Measurements from ENCODE around the gene OTOA. TPM values are rescaled to one million over a fixed set of nuclear protein-coding genes. Genes with fewer than 3 reads are reported as not detected.
A peak's percentile ranks its signal among the peaks of the same experiment; 100 is the strongest.

Gene OTOA
- total and polyA plus RNA-seq, 9 donors, result 0.05 to 0.18 (median 0.09) TPM; not detected in 1

DNA sequence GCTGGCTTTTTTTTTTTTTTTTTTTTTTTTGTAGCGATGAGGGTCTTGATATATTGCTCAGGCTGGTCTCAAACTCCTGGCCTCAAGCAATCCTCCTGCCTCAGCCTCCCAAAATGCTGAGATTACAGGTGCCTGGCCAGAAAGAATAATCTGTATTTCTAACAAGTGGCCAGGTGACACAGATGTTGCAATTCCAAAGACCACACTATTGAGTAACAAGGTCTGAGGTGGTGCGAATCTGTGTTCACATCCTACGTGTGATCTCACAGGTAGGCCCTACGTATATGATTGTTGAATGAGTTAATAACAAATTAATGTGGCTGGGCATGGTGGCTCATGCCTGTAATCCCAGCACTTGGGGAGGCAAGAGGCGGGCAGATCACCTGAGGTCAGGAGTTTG lies 33.3 kb downstream of the OTOA start:
- DNase-seq, result no peak
- no peaks in the 10 kb centered on the region for H3K9me3 ChIP-seq (replicated peaks; ENCODE audit: control insufficient read depth, low read depth, low read length)
- no peak overlapping the region for H3K27ac ChIP-seq (ENCODE audit: low read length)
- no peak overlapping the region for H3K4me3 ChIP-seq (ENCODE audit: low read length)
- 100% methylated on average over 2 of the region's 5 CpGs for WGBS (ENCODE audit: insufficient coverage)
- no peaks in the 10 kb centered on the region for H3K27me3 ChIP-seq (ENCODE audit: control insufficient read depth, insufficient read depth, low read length)
- H3K36me3 ChIP-seq (ENCODE audit: control insufficient read depth, insufficient read depth, low read length), result no peaks in the 10 kb centered on the region
- H3K4me1 ChIP-seq (ENCODE audit: control insufficient read depth, insufficient read depth, low read length), result no peaks in the 10 kb centered on the region

- 52% methylated on average over 2 of the region's 9 CpGs for WGBS (ENCODE audit: insufficient coverage)
Observed at GRCh38 chr16:21698169-21699032, 34.6 kb downstream of the OTOA start.

DNA sequence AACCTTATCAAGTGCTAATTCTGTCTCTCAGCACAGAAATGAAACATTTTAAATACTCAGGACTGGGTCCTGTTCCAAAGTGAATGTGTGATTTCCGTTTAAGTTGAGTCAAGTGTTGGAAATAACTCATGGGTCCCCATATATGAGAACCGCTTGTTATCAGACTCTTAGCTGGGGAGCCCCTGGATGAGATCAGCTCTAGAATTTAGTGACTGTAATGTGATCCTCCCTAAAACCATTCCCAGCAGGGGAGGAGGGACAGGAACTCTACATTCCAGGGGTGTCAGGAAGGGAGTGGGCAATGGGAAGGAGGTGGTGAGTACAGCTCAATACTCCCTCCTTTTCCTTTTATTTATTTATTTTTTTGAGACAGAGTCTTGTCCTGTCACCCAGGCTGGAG lies 37.5 kb downstream of the OTOA start:
- DNase-seq, result no peak
- H3K4me1 ChIP-seq (ENCODE audit: control insufficient read depth, insufficient read depth, low read length), result no peaks in the 10 kb centered on the region
- H3K27ac ChIP-seq (ENCODE audit: low read length), result no peak overlapping the region
- no CpG with 5 or more reads among the region's 2 CpGs for WGBS (ENCODE audit: insufficient coverage)
- no peaks in the 10 kb centered on the region for H3K9me3 ChIP-seq (replicated peaks; ENCODE audit: control insufficient read depth, low read depth, low read length)
- no peaks in the 10 kb centered on the region for H3K36me3 ChIP-seq (ENCODE audit: control insufficient read depth, insufficient read depth, low read length)
- H3K4me3 ChIP-seq (ENCODE audit: low read length), result no peak overlapping the region
- no peaks in the 10 kb centered on the region for H3K27me3 ChIP-seq (ENCODE audit: control insufficient read depth, insufficient read depth, low read length)

More at GRCh38 chr16:21698169-21699032, 34.6 kb downstream of the OTOA start:
- DNase-seq, result no peak
- Histone ChIP-seq H3K4me1 (ENCODE audit: control insufficient read depth, insufficient read depth, low read length) (no peaks in the 10 kb centered on the region), H3K36me3 (ENCODE audit: control insufficient read depth, insufficient read depth, low read length) (no peaks in the 10 kb centered on the region), H3K9me3 (replicated peaks; ENCODE audit: control insufficient read depth, low read depth, low read length) (no peaks in the 10 kb centered on the region), H3K27ac (ENCODE audit: low read length) (no peak overlapping the region), H3K27me3 (ENCODE audit: control insufficient read depth, insufficient read depth, low read length) (no peaks in the 10 kb centered on the region), H3K4me3 (ENCODE audit: low read length) (no peak overlapping the region)

GRCh38 chr16:21702276-21702675 lies 38.5 kb downstream of the OTOA start:
- Histone ChIP-seq H3K27ac (ENCODE audit: low read length) (no peak overlapping the region), H3K27me3 (ENCODE audit: control insufficient read depth, insufficient read depth, low read length) (no peaks in the 10 kb centered on the region), H3K4me3 (ENCODE audit: low read length) (no peak overlapping the region), H3K36me3 (ENCODE audit: control insufficient read depth, insufficient read depth, low read length) (no peaks in the 10 kb centered on the region), H3K4me1 (ENCODE audit: control insufficient read depth, insufficient read depth, low read length) (no peaks in the 10 kb centered on the region), H3K9me3 (replicated peaks; ENCODE audit: control insufficient read depth, low read depth, low read length) (no peaks in the 10 kb centered on the region)
- WGBS (ENCODE audit: insufficient coverage), result no CpG with 5 or more reads among the region's 3 CpGs
- no peak for DNase-seq

DNA sequence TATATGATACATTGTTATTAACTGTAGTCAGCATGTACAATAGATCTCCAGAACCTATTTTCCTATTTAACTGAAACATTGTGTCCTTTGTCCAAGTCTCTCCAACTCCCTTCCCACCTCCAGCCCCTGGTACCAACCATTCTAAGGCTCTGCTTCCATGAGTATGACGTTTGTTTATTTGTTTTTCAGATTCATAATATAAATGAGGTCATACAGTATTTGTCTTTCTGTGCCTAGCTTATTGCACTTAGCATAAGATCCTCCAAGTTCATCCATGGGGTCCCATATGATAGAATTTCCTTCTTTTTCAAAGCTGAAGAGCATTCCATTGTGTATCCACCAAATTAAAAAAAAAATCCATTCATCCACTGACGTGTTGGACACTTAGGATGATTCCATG lies 39.4 kb downstream of the OTOA start:
- H3K27ac ChIP-seq (ENCODE audit: low read length), result no peak overlapping the region
- no peak for DNase-seq
- no peaks in the 10 kb centered on the region for H3K36me3 ChIP-seq (ENCODE audit: control insufficient read depth, insufficient read depth, low read length)
- no peaks in the 10 kb centered on the region for H3K4me1 ChIP-seq (ENCODE audit: control insufficient read depth, insufficient read depth, low read length)
- no peaks in the 10 kb centered on the region for H3K27me3 ChIP-seq (ENCODE audit: control insufficient read depth, insufficient read depth, low read length)
- no CpG with 5 or more reads among the region's 2 CpGs for WGBS (ENCODE audit: insufficient coverage)
- H3K9me3 ChIP-seq (replicated peaks; ENCODE audit: control insufficient read depth, low read depth, low read length), result no peaks in the 10 kb centered on the region
- H3K4me3 ChIP-seq (ENCODE audit: low read length), result no peak overlapping the region

GRCh38 chr16:21703589-21704174 lies 39.9 kb downstream of the OTOA start:
- H3K36me3 ChIP-seq (ENCODE audit: control insufficient read depth, insufficient read depth, low read length), result no peaks in the 10 kb centered on the region
- DNase-seq, result no peak
- no peak overlapping the region for H3K4me3 ChIP-seq (ENCODE audit: low read length)
- no peaks in the 10 kb centered on the region for H3K4me1 ChIP-seq (ENCODE audit: control insufficient read depth, insufficient read depth, low read length)
- WGBS (ENCODE audit: insufficient coverage), result 86% methylated on average over 1 of the region's 5 CpGs
- no peaks in the 10 kb centered on the region for H3K9me3 ChIP-seq (replicated peaks; ENCODE audit: control insufficient read depth, low read depth, low read length)
- no peak overlapping the region for H3K27ac ChIP-seq (ENCODE audit: low read length)
- H3K27me3 ChIP-seq (ENCODE audit: control insufficient read depth, insufficient read depth, low read length), result no peaks in the 10 kb centered on the region

GRCh38 chr16:21704266-21704665 lies 40.5 kb downstream of the OTOA start:
- Histone ChIP-seq H3K9me3 (replicated peaks; ENCODE audit: control insufficient read depth, low read depth, low read length) (no peaks in the 10 kb centered on the region), H3K4me3 (ENCODE audit: low read length) (no peak overlapping the region), H3K27ac (ENCODE audit: low read length) (no peak overlapping the region), H3K4me1 (ENCODE audit: control insufficient read depth, insufficient read depth, low read length) (no peaks in the 10 kb centered on the region), H3K27me3 (ENCODE audit: control insufficient read depth, insufficient read depth, low read length) (no peaks in the 10 kb centered on the region), H3K36me3 (ENCODE audit: control insufficient read depth, insufficient read depth, low read length) (no peaks in the 10 kb centered on the region)
- WGBS (ENCODE audit: insufficient coverage), result 95% methylated on average over 2 of the region's 5 CpGs
- DNase-seq, result no peak

DNA sequence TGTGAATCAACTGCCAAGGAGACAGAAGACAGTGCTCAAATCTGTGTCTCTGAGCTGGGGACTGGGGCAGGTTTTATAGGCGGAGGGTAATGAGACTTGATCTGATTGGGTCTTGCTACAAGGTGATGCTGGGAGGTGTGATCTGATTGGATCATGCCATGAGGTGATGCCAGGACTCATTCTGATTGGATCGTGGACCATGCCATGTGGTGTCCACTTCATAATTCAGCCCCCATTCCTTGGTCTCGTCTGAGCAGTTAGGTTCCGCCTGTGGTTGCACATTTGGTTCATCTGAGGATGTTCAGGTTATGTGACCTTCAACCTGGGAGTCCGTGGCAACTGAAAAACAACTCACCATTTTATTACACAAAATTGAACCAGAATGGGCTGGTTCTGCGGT lies 41.0 kb downstream of the OTOA start:
- H3K4me3 ChIP-seq (ENCODE audit: low read length), result no peak overlapping the region
- DNase-seq, result no peak
- no peaks in the 10 kb centered on the region for H3K27me3 ChIP-seq (ENCODE audit: control insufficient read depth, insufficient read depth, low read length)
- no peaks in the 10 kb centered on the region for H3K4me1 ChIP-seq (ENCODE audit: control insufficient read depth, insufficient read depth, low read length)
- no peaks in the 10 kb centered on the region for H3K36me3 ChIP-seq (ENCODE audit: control insufficient read depth, insufficient read depth, low read length)
- no peaks in the 10 kb centered on the region for H3K9me3 ChIP-seq (replicated peaks; ENCODE audit: control insufficient read depth, low read depth, low read length)
- 94% methylated on average over 2 of the region's 6 CpGs for WGBS (ENCODE audit: insufficient coverage)
- H3K27ac ChIP-seq (ENCODE audit: low read length), result no peak overlapping the region

GRCh38 chr16:21708533-21709115 lies 44.9 kb downstream of the OTOA start:
- Histone ChIP-seq H3K27me3 (ENCODE audit: control insufficient read depth, insufficient read depth, low read length) (no peaks in the 10 kb centered on the region), H3K27ac (ENCODE audit: low read length) (no peak overlapping the region), H3K9me3 (replicated peaks; ENCODE audit: control insufficient read depth, low read depth, low read length) (no peaks in the 10 kb centered on the region), H3K4me3 (ENCODE audit: low read length) (no peak overlapping the region), H3K36me3 (ENCODE audit: control insufficient read depth, insufficient read depth, low read length) (no peaks in the 10 kb centered on the region), H3K4me1 (ENCODE audit: control insufficient read depth, insufficient read depth, low read length) (no peaks in the 10 kb centered on the region)
- 0% methylated on average over 3 of the region's 10 CpGs for WGBS (ENCODE audit: insufficient coverage)
- peak; percentile 71 for DNase-seq

DNA sequence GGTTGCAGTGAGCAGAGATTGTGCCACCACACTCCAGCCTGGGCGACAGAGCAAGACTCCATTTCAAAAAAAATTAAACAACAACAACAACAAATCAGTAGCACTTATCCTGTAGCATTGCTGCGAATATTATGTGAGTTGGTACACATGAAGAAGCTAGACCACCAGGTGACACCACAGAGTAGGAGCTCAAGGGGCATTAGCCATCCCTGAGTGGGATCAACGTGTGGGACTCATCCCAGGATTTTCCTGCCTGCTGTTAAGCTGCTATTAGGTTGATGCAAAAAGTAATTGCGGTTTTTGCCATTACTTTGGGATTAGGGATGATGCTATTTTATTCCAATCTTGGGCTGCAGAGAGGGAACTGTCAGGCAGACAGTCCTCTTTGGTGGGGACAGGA lies 47.2 kb downstream of the OTOA start:
- Histone ChIP-seq H3K4me3 (ENCODE audit: low read length) (no peak overlapping the region), H3K27ac (ENCODE audit: low read length) (no peak overlapping the region), H3K4me1 (ENCODE audit: control insufficient read depth, insufficient read depth, low read length) (no peaks in the 10 kb centered on the region), H3K27me3 (ENCODE audit: control insufficient read depth, insufficient read depth, low read length) (no peaks in the 10 kb centered on the region), H3K9me3 (replicated peaks; ENCODE audit: control insufficient read depth, low read depth, low read length) (no peaks in the 10 kb centered on the region), H3K36me3 (ENCODE audit: control insufficient read depth, insufficient read depth, low read length) (no peaks in the 10 kb centered on the region)
- no peak for DNase-seq
- WGBS (ENCODE audit: insufficient coverage), result 67% methylated on average over 3 of the region's 4 CpGs

Measured in muscle of leg (tissue), 11 donors.